Measurements from ENCODE around the gene S100A9.
"Not testable (repeated sequence)": the region's sequence is repeated elsewhere in the genome, so short reads cannot be mapped to it uniquely, and the experiment has no call there.

The S100A9 gene

GRCh38 chr1:153345187-153346076 is 12.2 kb upstream of the S100A9 start:
- DNase-seq, result no peak

GRCh38 chr1:153346077-153346723 is 11.5 kb upstream of the S100A9 start:
- DNase-seq, result no peak

DNA sequence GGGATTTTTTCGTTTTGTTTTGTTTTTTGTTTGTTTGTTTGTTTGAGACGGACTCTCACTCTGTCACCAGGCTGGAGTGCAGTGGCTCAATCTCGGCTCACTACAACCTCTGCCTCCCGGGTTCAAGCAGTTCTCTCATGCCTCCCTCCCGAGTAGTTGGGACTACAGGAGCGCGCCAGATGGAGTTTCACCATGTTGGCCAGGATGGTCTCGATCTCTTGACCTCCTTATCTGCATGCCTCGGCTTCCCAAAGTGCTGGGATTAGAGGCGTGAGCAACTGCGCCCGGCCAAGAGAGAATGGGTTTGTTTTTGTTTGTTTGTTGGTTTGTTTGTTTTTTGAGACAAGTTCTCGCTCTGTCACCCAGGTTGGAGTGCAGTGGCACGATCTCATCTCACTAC is 10.6 kb upstream of the S100A9 start:
- DNase-seq, result not testable (repeated sequence)

GRCh38 chr1:153347856-153348255 is 9.8 kb upstream of the S100A9 start:
- DNase-seq, result no peak

GRCh38 chr1:153348511-153349362 is 8.9 kb upstream of the S100A9 start, which contains the start of gene PGLYRP4:
Gene PGLYRP4, minus strand, starts transcription at chr1:153348841. Its CDS starts 909 bp downstream, at chr1:153347932.
- no peak for DNase-seq

DNA sequence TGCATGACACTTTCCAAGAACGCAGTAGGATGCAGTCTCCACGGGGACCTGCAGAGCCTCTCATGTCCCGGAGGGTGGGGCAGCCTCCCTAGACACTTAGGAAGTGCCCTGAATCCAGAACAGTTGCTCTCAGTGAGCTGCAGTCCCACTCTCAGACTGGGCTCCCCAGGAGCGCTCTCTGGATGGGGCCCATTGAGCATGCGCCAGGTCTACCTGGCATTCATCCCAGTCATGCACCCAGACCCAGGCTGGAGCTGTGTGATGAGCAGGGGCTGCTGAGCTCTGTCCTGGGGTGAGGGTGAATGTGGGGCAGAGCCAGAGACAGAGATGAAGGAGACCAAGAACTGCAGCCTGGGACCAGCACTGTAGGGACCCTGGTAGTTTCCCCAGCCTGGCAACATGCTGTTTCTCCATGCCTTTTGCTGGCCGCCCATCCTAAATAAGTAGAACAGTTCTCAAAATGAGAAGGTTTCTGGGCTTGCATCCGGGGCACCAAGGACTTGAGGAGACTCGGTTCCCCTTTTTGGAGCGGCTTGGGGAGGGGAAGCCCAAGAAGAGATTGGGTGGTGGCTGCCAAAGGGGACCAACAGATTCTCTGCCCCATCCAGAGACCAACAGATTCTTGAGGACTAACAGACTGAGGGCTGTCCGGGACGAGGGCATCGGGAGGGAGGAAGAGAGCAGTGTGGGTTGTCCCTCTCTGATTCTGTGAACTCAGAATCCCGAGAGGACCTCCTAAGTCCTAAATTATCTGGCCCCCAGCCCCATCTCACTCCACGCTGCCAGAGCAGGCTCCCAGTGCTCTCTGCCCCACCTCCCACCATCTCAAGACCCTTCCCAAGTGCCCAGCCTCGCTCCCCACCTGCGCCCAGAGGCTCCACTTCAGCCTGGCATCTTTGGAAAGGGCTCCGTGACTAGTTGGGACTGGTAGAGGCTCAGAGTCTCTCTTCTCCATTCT is 8.0 kb upstream of the S100A9 start:
- DNase-seq, result no peak

GRCh38 chr1:153350321-153350957 is 7.2 kb upstream of the S100A9 start:
- no peak for DNase-seq

DNA sequence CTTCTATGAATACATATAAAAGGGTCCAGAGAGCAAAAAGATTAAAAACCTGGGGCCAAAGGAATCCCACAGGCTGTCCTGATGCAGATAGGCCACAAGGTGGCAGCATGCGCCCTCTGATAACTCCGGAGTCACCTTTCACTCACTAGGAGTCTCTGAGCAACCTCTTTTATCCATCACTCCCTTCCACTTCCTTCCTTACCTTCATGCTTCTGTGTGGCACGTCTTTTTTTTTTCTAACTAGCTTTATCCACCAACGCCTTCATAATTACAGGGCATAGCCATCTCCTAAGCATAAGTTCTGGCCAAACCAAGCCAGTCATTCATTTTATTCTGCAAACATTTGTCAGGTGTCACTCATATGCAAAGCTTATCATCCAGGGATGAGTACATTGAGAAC is 5.1 kb upstream of the S100A9 start:
- peak; percentile 48 for DNase-seq

GRCh38 chr1:153353226-153353947 is 4.3 kb upstream of the S100A9 start:
- no peak for DNase-seq

GRCh38 chr1:153354515-153355193 is 3.0 kb upstream of the S100A9 start:
- no peak for DNase-seq

DNA sequence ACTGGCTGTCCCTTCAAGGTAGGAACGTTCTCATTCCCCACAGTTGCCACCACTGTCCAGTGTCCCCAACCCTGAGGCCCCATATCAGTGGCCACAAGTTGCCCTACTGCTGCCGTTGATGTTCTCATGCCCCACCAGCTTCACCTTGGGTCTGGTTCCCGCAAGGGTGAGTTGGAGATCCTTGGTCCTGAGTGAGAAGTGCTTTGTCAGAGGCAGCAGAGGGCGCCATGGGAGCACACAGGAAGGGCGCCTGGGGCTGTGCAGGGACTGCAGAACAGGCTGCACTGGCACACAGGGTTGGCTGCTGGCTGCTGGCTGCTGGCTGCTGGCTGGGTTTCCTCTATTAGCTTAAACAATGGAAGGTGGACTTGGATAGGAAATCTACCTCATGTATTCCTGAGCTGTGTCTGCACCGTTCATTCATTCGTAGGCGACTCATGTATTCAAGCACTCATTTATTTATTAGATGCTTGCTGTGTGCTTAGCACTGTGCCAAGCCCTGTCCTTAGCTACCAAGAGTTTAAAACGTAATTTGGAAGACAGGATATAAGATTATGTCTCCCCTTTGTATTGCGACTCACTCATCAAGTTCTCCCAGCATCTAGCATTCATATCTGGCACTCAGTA is 2.1 kb upstream of the S100A9 start:
- no peak for DNase-seq

GRCh38 chr1:153356392-153357075 is 1.1 kb upstream of the S100A9 start:
- DNase-seq, result no peak

DNA sequence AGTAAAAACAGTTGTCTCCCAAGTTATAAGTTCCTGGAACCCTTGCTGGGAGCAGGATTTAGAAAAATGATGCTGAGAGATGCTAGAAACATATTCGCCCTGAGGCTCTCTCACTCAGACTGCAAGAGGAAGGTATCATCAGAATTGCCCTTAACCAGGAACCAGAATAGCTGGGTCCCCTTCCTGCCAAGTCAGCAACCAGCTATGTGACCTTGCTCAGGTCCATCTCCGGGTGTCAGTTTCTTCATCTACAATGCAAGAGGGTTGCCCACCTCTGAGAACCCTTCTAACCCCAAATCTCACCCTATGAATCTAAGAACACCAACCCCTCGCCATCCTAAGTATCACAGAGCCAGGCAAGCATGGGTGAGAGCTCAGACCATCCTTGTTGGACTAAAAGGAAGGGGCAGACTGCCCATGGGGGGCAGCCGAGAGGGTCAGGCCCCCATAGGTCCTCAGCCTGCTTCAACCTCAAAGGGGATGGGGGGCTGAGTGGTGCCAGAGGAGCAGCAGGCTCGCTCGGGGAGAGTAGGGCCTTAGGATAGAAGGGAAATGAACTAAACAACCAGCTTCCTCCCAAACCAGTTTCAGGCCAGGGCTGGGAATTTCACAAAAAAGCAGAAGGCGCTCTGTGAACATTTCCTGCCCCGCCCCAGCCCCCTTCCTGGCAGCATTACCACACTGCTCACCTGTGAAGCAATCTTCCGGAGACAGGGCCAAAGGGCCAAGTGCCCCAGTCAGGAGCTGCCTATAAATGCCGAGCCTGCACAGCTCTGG is 390 bp upstream of the S100A9 start:
- no peak for DNase-seq

DNA sequence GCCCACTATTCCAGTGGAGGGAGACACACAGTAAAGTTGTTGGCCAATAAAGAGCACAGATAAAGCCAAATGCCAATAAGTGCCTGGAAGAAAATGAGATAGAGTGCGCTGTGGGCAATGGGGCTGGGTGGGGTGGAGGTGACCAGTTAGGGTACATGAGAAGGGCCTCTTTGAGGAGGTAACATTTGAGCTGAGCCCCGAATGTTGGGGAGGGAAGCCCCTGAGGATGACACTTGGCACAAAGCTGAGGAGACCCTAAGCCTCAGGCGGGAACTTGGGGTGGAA is 979 bp downstream of the S100A9 start:
- DNase-seq, result no peak

GRCh38 chr1:153359241-153359640 is 1.6 kb downstream of the S100A9 start:
- DNase-seq, result no peak

- no peak for DNase-seq
Observed at GRCh38 chr1:153360190-153360589, 2.5 kb downstream of the S100A9 start.

- DNase-seq, result no peak
Observed at GRCh38 chr1:153360592-153361479, 3.2 kb downstream of the S100A9 start.

Measured in effector CD8-positive, alpha-beta T cell (primary cell).